ENCODE data around the gene CLIC5.

- TF ChIP-seq CTCF (IDR thresholded peaks at IDR 0.05) = no peak
- no peak for TF ChIP-seq POLR2A (IDR thresholded peaks at IDR 0.05)
- no peak for TF ChIP-seq POLR2AphosphoS5 (IDR thresholded peaks at IDR 0.05)
Measured at GRCh38 chr6:46014511-46015118, 1.0 kb downstream of the CLIC5 start.

Measured in suprapubic skin (tissue), 4 donors.